ENCODE measurements around the gene ARHGAP30.
A peak's percentile ranks its signal among the peaks of the same experiment; 100 is the strongest.

DNA sequence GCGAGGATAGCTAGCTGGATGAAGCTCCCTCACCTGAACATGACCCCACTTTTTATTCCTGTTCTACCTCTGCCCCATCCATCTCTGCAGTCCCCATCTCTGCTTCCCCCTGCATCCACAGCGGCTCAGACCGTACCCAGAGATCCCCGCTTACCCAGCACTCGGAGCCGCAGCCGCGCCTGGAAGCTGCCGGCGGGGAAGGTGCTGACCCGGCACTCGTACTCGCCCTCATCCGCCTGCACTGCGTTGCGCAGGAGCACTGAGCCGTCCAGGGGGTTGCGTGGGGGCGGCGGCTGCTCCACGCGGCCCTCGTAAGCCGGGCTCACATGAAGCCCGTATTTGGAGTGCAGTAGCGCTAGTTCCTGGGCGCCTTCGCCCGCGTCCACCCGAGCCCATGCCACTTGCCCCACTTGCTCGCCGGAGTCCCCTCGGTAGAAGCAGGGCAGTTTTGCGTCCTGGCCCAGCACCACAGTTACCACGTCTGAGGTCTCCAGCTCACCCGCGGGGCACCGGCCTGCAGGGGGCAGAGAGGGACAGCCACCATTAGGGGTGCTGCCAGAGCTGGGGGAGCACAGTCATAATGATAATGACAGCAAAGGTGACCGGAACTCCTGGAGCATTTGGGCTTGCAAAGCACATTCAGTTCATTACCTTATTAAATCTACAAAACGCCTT, 9.9 kb upstream of the ARHGAP30 start:
- TF ChIP-seq, protein P1, sequence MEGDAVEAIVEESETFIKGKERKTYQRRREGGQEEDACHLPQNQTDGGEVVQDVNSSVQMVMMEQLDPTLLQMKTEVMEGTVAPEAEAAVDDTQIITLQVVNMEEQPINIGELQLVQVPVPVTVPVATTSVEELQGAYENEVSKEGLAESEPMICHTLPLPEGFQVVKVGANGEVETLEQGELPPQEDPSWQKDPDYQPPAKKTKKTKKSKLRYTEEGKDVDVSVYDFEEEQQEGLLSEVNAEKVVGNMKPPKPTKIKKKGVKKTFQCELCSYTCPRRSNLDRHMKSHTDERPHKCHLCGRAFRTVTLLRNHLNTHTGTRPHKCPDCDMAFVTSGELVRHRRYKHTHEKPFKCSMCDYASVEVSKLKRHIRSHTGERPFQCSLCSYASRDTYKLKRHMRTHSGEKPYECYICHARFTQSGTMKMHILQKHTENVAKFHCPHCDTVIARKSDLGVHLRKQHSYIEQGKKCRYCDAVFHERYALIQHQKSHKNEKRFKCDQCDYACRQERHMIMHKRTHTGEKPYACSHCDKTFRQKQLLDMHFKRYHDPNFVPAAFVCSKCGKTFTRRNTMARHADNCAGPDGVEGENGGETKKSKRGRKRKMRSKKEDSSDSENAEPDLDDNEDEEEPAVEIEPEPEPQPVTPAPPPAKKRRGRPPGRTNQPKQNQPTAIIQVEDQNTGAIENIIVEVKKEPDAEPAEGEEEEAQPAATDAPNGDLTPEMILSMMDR (IDR thresholded peaks at IDR 0.05; ENCODE audit: low read length), result peak; percentile 20; the same call in 1 of the 2 replicates
- no peak for TF ChIP-seq EZH2 (IDR thresholded peaks at IDR 0.05; ENCODE audit: borderline replicate concordance, low read length)

All from OCI-LY1 (cell line).